D721Med (cell line): Measurements from ENCODE around the gene ALPL.

Source experiments
- DNase-seq: peaks from one replicate; pipeline ENCODE4 v3.0.0; 2011; ENCODE audit warnings: low spot score; ENCODE audit not compliant: insufficient read length
- FAIRE-seq: peaks from 2 replicates; lab custom pipeline; 2011; peaks lifted over from hg19 to GRCh38; lab: Jason Lieb, UNC
- TF ChIP-seq, protein P1 (sequence below): IDR thresholded peaks from 2 replicates; pipeline ENCODE4 v1.5.1; 2012; ENCODE audit warnings: mild to moderate bottlenecking, control low read depth; ENCODE audit not compliant: insufficient read depth; ENCODE audit errors: missing control alignments

The ALPL gene

DNA sequence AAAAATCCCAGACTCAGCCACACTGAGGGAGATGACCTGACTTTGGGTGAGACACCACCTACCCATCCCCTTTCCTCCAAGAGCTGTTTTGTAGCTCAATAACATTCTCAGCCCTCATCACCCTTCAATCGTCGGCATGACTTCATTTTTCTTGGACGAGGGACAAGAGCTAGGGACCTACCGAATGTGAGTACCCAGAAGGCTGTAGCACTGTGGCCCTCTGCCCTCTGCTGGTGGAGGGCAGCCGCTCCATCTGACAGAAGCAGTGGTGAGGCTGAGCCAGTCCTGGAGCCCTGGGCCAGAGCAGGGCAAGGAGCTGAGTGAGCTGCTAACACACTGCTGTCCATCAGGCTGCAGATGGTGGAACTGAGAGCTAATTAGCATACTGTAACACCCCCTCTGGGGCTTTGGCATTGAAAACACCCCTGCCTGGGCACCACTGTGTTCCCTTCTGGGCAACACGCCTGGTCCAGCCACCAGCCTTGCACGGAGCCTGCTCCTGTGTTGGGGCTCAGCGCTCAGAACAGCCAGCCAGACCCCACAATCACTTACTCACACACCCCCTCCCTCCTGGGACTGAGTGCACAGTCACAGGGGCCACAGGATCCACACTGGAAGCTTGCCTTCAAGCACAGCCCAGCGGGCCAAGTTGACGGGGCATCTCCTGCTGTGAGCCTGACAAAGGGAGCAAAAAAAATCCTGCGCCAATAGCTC is 18.3 kb upstream of the ALPL start:
- FAIRE-seq, result no peak
- TF ChIP-seq, protein P1, sequence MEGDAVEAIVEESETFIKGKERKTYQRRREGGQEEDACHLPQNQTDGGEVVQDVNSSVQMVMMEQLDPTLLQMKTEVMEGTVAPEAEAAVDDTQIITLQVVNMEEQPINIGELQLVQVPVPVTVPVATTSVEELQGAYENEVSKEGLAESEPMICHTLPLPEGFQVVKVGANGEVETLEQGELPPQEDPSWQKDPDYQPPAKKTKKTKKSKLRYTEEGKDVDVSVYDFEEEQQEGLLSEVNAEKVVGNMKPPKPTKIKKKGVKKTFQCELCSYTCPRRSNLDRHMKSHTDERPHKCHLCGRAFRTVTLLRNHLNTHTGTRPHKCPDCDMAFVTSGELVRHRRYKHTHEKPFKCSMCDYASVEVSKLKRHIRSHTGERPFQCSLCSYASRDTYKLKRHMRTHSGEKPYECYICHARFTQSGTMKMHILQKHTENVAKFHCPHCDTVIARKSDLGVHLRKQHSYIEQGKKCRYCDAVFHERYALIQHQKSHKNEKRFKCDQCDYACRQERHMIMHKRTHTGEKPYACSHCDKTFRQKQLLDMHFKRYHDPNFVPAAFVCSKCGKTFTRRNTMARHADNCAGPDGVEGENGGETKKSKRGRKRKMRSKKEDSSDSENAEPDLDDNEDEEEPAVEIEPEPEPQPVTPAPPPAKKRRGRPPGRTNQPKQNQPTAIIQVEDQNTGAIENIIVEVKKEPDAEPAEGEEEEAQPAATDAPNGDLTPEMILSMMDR, result no peak
- no peak for DNase-seq

DNA sequence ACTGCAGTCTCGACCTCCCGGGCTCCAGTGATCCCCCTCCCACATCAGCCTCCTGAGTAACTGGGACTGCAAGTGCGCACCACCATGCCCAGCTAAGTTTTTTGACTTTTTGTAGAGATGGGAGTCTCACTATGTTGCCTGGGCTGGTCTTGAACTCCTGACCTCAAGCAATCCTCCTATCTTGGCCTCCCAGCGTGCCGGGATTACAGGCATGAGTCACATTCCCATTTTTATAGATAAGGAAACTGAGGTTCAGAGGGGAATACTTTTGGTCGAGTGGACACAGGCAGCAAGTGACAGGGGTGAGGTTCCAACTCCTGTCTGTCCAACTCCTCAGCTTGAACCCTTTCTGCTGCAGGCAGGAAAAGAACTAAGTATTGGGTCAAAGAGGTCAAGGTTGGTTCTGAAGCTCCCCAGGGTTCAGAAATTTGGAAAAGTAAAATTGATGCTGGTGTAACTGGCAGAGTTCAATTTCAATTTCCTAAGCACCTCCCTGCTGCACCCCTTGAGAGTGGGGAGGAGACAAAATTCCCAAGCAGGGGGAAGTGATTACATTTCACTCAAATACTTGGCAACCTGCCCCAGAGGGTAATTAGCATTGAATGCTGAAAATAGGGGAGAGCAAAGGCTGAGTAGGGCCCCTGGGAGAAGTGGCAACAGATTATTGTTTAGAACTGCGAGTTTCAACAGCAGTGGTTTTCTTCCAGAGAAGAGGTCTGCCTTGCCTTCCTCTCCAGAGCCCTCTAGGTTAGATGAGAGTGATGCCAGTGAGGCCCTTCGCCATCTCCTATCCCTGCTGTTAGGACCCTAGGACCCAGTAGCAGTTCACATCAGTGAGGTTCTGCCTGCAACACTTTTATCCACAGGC is 17.5 kb upstream of the ALPL start:
- DNase-seq (no peak), FAIRE-seq (no peak)
- TF ChIP-seq, protein P1, result no peak

DNA sequence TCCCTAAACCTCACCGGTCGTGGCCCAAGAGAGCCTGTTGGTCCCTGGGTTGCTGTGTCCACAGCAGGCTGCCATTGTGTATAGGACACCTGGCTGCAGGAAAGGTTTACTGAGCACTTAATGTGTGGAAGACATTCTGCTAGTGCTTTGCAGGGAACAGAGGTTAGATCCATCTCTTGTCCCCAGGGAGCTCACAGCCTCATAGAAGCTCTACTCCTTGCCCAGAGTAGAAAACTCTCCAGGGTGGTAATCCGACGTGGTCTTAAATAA is 16.9 kb upstream of the ALPL start:
- DNase-seq, result no peak
- TF ChIP-seq, protein P1, result no peak
- no peak for FAIRE-seq

DNA sequence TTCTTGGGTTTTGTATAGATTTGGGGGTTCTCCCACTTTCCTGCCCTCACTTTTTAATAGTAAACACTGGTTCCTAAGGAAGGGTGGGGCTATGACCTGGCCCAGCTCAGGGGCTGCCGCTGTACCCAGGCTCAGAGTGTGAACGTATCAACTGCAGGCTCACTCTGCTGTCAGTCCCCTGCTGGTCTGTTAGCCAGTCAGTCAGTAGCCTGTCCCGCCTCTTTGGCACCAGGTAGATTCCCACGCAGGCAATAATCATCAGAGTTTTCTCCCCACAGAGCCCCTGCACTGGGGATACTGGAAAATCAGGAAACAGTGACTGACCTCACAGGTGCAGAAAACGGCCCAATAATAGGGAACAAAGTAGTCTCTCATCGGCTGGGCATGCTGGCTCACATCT is 15.0 kb upstream of the ALPL start:
- TF ChIP-seq, protein P1, result no peak
- FAIRE-seq, result no peak
- no peak for DNase-seq

DNA sequence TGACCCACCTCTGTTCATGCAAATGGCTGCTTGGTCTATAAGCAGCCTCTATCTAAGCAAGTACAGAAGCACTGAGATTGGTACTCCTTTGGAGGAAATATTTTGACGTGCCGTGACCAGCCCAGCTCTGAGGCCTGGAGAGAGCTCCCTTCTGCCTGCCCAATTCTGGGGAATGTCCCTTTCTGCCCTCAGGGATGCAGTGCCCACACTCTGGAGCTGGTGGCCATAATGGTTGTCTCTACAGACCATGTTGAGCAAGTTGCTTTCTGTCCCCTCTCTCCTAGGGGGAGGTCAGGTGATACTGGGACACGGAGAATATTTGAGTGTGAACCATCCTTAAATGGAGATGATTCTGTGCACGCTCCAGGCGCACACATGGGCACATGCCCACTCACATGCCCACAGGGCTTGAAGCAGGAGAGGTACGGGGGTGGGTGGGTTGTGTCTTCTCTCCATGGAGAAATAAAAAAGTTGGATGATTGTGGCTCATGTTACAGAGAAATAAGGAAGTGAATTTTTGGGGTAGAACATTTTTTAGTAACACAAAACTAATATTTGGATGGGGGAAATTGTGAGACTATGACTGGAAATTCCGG is 13.9 kb upstream of the ALPL start:
- DNase-seq (no peak), FAIRE-seq (no peak)
- TF ChIP-seq, protein P1, result no peak

DNA sequence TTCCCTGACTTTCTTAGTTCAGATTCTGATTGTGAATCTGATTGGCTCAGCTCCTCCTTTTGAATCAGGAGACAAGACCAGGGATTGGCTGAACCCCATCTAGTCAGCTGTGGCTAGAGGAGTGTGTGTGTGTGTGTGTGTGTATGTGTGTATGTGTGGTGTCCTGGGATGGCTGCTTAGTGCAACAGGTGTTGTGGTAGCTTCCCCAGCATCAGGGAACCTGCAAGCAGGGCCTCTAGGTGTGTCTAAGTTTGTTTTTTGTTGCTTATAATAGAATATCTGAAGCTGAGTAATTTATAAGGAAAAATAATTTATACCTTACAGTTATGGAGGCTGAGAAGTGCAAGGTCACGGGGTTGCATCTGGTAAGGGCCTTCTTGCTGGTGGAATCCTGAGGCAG is 13.2 kb upstream of the ALPL start:
- no peak for DNase-seq
- TF ChIP-seq, protein P1, result no peak
- no peak for FAIRE-seq
